ENCODE data around the gene C8A. TPM values are rescaled to one million over a fixed set of nuclear protein-coding genes. Genes with fewer than 3 reads are reported as not detected.

Gene C8A
- total RNA-seq, 2 donors from 2014 or later, result not detected

- Histone ChIP-seq H3K9me3 (ENCODE audit: control insufficient read depth, low read length) (no peaks in the 10 kb centered on the region), H3K4me3 (ENCODE audit: low read length) (no peak overlapping the region), H3K27me3 (ENCODE audit: control insufficient read depth, insufficient read depth, low read length, poor library complexity, severe bottlenecking) (peaks cover 5% of the 10 kb centered on the region), H3K9ac (ENCODE audit: extremely low read depth, low read length, poor library complexity, severe bottlenecking) (no peak overlapping the region), H3K27ac (ENCODE audit: low read depth, low read length) (no peak overlapping the region), H3K36me3 (ENCODE audit: control insufficient read depth, insufficient read depth, low read length) (no peaks in the 10 kb centered on the region), H3K4me1 (ENCODE audit: control insufficient read depth, insufficient read depth, low read length) (peaks cover 5% of the 10 kb centered on the region)
- H3K36me3 Mint-ChIP-seq (ENCODE audit: low read depth), result no peaks in the 10 kb centered on the region
- peaks cover 4% of the 10 kb centered on the region for H3K9me3 Mint-ChIP-seq
- DNase-seq, result no peak
- H3K27me3 Mint-ChIP-seq (ENCODE audit: insufficient read depth), result peaks cover 14% of the 10 kb centered on the region
- peaks cover 8% of the 10 kb centered on the region for H3K4me1 Mint-ChIP-seq
- TF ChIP-seq CTCF (conservative IDR thresholded peaks at IDR 0.05), result no peak
- no peak overlapping the region for H3K4me3 Mint-ChIP-seq
- H3K27ac Mint-ChIP-seq, result no peak overlapping the region
- WGBS, 2 experiments (ENCODE audit: insufficient coverage in 1 of 2, insufficient read length in 1 of 2), result 89 to 100% methylated on average over 1 to 4 of the region's 4 CpGs
These were observed 24.5 kb upstream of the C8A start for GRCh38 chr1:56830052-56830451.

- Mint-ChIP-seq H3K36me3 (ENCODE audit: low read depth) (no peaks in the 10 kb centered on the region), H3K4me1 (peaks cover 10% of the 10 kb centered on the region), H3K27ac (no peak overlapping the region), H3K9me3 (peaks cover 4% of the 10 kb centered on the region), H3K27me3 (ENCODE audit: insufficient read depth) (peaks cover 17% of the 10 kb centered on the region), H3K4me3 (no peak overlapping the region)
- peaks cover 5% of the 10 kb centered on the region for H3K27me3 ChIP-seq (ENCODE audit: control insufficient read depth, insufficient read depth, low read length, poor library complexity, severe bottlenecking)
- DNase-seq, result peak; percentile 90
- H3K36me3 ChIP-seq (ENCODE audit: control insufficient read depth, insufficient read depth, low read length), result no peaks in the 10 kb centered on the region
- peaks cover 5% of the 10 kb centered on the region for H3K4me1 ChIP-seq (ENCODE audit: control insufficient read depth, insufficient read depth, low read length)
- no peaks in the 10 kb centered on the region for H3K9me3 ChIP-seq (ENCODE audit: control insufficient read depth, low read length)
- no peak overlapping the region for H3K27ac ChIP-seq (ENCODE audit: low read depth, low read length)
- WGBS, 2 experiments (ENCODE audit: insufficient coverage in 1 of 2, insufficient read length in 1 of 2), result 0 to 35% methylated on average over 2 to 7 of the region's 8 CpGs
- peak; percentile 99 for TF ChIP-seq CTCF (conservative IDR thresholded peaks at IDR 0.05)
- H3K9ac ChIP-seq (ENCODE audit: extremely low read depth, low read length, poor library complexity, severe bottlenecking), result no peak overlapping the region
- H3K4me3 ChIP-seq (ENCODE audit: low read length), result no peak overlapping the region
These were observed 22.5 kb upstream of the C8A start for GRCh38 chr1:56831871-56832693.

GRCh38 chr1:56833088-56833487 is 21.5 kb upstream of the C8A start:
- Histone ChIP-seq H3K27me3 (ENCODE audit: control insufficient read depth, insufficient read depth, low read length, poor library complexity, severe bottlenecking) (peaks cover under 1% of the 10 kb centered on the region), H3K36me3 (ENCODE audit: control insufficient read depth, insufficient read depth, low read length) (no peaks in the 10 kb centered on the region), H3K4me1 (ENCODE audit: control insufficient read depth, insufficient read depth, low read length) (peaks cover 9% of the 10 kb centered on the region), H3K9me3 (ENCODE audit: control insufficient read depth, low read length) (no peaks in the 10 kb centered on the region), H3K4me3 (ENCODE audit: low read length) (no peak overlapping the region), H3K9ac (ENCODE audit: extremely low read depth, low read length, poor library complexity, severe bottlenecking) (no peak overlapping the region), H3K27ac (ENCODE audit: low read depth, low read length) (no peak overlapping the region)
- Mint-ChIP-seq H3K9me3 (peaks cover 4% of the 10 kb centered on the region), H3K36me3 (ENCODE audit: low read depth) (no peaks in the 10 kb centered on the region), H3K27ac (no peak overlapping the region), H3K27me3 (ENCODE audit: insufficient read depth) (peaks cover 17% of the 10 kb centered on the region), H3K4me3 (no peak overlapping the region), H3K4me1 (peaks cover 19% of the 10 kb centered on the region)
- 92 to 100% methylated on average over 2 to 4 of the region's 4 CpGs for WGBS, 2 experiments (ENCODE audit: insufficient coverage in 1 of 2, insufficient read length in 1 of 2)
- TF ChIP-seq CTCF (conservative IDR thresholded peaks at IDR 0.05), result no peak
- DNase-seq, result no peak

All from endodermal cell (in vitro differentiated cells).